ENCODE results near the gene KIAA1671. TPM values are rescaled to one million over a fixed set of nuclear protein-coding genes. Genes with fewer than 3 reads are reported as not detected.

The KIAA1671 gene
- total RNA-seq, 1 donor, result 10.7 TPM

DNA sequence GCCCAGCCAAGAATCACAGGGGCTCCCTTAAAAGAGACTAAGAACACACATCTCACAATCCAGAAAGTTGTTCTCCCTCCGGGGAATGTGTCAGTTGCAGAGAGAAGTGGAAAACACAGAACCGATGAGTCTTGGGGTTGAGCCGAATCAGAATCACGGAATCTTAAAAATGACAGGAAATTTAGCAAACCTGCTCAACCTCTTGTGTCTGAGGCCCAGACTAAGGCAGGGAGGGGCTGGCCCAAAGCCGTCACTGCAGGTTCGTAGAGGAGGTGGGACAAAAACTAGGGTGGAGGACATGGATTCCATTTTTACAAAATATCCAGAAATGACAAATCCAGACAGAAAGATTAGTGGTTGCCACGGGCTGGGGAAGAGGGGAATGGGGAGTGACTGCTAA, 63.8 kb downstream of the KIAA1671 start:
- TF ChIP-seq, protein P1, sequence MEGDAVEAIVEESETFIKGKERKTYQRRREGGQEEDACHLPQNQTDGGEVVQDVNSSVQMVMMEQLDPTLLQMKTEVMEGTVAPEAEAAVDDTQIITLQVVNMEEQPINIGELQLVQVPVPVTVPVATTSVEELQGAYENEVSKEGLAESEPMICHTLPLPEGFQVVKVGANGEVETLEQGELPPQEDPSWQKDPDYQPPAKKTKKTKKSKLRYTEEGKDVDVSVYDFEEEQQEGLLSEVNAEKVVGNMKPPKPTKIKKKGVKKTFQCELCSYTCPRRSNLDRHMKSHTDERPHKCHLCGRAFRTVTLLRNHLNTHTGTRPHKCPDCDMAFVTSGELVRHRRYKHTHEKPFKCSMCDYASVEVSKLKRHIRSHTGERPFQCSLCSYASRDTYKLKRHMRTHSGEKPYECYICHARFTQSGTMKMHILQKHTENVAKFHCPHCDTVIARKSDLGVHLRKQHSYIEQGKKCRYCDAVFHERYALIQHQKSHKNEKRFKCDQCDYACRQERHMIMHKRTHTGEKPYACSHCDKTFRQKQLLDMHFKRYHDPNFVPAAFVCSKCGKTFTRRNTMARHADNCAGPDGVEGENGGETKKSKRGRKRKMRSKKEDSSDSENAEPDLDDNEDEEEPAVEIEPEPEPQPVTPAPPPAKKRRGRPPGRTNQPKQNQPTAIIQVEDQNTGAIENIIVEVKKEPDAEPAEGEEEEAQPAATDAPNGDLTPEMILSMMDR (IDR thresholded peaks at IDR 0.05; ENCODE audit: insufficient read depth, low read length), result no peak
- DNase-seq (ENCODE audit: low read depth), result no peak

DNA sequence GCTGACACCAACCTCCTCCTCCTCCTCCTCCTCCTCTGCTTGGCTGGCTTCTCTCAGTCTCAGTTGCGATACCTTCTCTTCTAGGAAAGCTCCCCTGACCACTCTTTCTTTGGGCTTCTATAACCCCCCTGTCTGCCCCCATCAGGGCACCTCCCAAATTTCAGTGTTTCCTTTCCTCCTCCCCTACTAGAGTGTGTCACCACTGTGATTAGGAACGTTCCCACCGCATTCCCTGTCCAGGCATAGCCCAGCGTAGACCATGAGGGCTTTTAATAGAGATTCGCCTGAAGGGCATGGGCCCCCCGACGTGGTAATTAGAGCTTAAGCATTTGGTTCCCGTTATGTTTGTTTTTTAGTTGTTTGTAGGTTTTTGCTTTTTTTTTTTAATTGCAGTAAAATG, 65.5 kb downstream of the KIAA1671 start:
- TF ChIP-seq, protein P1 (IDR thresholded peaks at IDR 0.05; ENCODE audit: insufficient read depth, low read length), result no peak
- H3K4me3 ChIP-seq (ENCODE audit: low read depth, low read length), result no peak overlapping the region
- DNase-seq (ENCODE audit: low read depth), result no peak

More for the DNA sequence above, 63.8 kb downstream of the KIAA1671 start:
- no peak overlapping the region for H3K4me3 ChIP-seq (ENCODE audit: low read depth, low read length)

DNA sequence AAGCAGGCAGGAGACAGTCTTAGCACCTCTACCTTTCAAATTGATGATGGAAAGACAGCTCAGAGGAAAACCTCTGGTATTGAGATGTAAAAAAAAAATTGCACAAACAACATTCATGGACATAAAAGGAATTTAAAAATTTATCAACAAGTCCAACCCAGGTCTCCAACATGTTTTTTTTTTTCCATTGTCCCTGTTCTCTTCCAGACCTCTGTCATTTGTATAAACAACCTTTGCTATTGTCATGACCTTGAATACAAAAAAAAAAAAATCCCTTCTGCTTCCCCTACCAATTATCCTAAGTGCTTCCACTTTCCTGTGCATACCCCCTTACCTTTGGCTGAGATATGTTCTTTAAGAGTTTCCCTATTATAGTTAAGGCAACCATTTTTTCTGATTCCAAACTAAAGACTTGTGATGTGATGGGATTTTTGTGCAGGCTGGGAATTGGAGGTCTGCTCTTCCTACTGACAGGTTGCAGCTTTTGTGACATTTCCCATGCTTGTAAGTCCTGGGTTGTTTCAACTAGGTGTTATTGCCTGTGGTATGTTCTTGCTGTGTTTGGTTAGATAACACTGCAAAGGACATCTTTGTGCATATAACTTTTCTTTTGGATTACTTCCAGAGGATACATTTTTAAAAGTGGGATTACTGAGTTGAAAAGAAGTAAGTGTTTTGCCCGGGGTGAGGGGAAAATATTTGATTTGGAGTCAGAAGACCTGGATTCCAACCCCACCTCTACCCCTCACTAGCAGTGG, 67.1 kb downstream of the KIAA1671 start:
- no peak overlapping the region for H3K4me3 ChIP-seq (ENCODE audit: low read depth, low read length)
- DNase-seq (ENCODE audit: low read depth), result no peak
- TF ChIP-seq, protein P1 (IDR thresholded peaks at IDR 0.05; ENCODE audit: insufficient read depth, low read length), result no peak

DNA sequence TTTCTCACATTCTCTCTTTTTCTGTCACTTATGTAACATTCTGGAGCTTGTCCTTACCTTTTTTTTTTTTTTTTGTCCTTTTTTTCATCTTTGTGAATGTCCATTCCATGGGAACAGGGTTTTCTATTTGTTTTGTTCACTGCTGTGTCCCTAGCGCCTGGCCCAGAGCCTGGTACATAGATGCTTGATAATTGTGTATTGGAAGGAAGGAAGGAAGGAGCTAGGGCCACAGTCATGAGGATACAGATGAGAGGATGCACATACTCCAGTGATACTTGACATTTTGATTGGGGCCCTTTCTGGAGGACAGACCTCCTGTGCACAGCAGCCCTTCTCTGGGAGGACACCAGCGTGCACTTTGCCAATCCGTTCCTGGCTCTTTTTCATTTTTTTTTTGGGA, 68.9 kb downstream of the KIAA1671 start:
- no peak overlapping the region for H3K4me3 ChIP-seq (ENCODE audit: low read depth, low read length)
- TF ChIP-seq, protein P1 (IDR thresholded peaks at IDR 0.05; ENCODE audit: insufficient read depth, low read length), result no peak
- no peak for DNase-seq (ENCODE audit: low read depth)

DNA sequence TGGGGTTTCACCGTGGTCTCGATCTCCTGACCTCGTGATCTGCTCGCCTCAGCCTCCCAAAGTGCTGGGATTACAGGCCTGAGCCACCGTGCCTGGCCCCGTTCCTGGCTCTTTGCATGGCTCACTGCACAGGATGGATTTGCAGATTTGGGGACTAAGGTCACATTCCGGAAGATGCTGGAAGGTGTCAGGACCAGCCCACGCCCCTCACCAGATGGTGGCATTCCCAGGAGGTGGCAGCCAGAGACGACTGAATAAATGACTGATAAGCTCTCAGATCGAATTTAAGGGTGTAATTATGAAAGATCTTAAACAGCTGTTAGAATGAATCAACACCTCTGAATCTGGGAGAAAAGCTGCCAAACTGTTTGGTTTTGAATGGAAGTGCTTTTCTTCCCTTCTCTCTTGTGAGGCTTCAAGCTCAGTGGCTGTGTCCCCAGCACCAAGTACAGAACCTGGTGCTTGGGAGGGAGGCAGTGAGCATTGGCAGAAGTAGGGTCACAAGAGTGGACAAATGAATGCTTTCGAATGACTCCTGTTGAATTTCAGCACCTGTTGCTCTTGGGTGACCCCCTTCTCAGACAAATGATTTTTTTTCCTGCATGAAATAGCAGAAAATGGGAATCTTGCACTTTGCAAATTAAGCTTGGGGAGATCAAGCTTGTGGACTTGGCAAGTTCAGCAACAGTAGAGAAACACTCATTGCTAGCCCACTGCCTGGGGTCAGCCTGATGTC, 69.6 kb downstream of the KIAA1671 start:
- DNase-seq (ENCODE audit: low read depth), result no peak
- H3K4me3 ChIP-seq (ENCODE audit: low read depth, low read length), result no peak overlapping the region
- TF ChIP-seq, protein P1 (IDR thresholded peaks at IDR 0.05; ENCODE audit: insufficient read depth, low read length), result no peak

DNA sequence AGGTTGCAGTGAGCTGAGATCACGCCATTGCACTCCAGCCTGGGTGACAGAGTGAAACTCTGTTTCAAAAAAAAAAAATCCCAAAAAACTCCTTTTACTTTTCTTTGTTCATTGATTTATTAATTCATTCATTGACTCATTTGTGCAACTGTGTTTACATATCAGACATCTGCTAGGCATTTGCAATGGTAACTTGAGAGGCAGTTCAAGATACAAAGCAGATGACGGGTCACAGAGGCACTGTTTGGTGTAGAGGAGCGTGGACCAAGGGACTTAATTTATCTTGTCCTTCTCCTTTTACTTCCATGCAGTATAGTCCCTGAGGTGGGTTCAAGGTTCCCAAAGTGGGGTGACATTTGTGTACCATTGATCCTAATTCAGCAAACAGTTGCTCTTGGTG, 71.4 kb downstream of the KIAA1671 start:
- H3K4me3 ChIP-seq (ENCODE audit: low read depth, low read length), result no peak overlapping the region
- TF ChIP-seq, protein P1 (IDR thresholded peaks at IDR 0.05; ENCODE audit: insufficient read depth, low read length), result no peak
- no peak for DNase-seq (ENCODE audit: low read depth)

Measured in fibroblast of the aortic adventitia (primary cell).